DMS114 treated with DMSO at 0.1 percent for 48 hours (cell line): Measurements from ENCODE around the gene PSME2.
A peak's percentile ranks its signal among the peaks of the same experiment; 100 is the strongest.

Experiments used
- DNase-seq: peaks from one replicate; lab custom pipeline; 2025; ENCODE audit not compliant: unreplicated experiment; lab: John Stamatoyannopoulos, UW

The PSME2 gene

GRCh38 chr14:24095271-24096068, 50.9 kb downstream of the PSME2 start:
- no peak for DNase-seq

- DNase-seq = no peak
These were observed 51.6 kb downstream of the PSME2 start for GRCh38 chr14:24094841-24095270.

DNA sequence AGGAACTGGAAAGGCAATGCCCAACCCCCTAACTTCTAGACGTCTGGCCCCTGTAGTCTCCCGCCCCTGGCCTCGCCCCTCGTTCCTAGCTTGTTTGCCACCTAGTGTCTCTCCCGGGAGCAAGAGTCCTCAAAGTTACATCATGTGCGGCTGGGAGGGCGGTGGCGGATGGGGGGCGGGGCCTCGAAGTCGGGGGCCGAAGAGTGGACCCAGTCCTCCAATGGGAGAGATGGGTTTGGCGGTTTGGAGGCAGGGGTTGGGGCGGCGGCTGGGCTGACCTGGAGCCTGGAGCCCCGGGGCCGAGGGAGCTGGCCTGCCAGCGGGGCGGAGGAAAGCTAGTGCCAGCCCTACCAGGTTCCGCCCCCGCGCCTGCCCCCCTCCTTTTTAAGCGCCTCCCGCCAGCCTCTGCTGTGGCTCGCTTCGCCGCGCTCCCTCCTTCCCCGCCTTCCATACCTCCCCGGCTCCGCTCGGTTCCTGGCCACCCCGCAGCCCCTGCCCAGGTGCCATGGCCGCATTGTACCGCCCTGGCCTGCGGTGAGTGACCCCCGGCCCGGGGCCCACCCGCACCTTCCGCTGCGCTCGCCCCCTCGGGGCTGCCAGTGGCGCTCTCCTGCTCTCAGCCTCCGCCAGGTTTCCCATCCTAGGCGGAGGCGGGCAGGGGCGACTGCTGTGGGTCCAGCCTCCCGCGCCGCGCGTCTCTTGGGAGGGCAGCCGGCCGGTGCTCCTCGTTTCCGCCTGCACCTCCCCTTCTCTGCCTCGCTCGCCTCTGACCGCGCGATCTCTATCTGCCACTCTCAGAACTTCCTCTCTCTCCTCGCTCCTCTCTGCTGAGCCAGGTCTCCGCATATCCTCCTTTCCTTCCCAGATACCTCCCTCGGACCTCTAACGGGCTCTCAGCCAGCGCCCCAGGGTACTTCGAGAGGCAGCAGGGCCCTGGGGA, 52.2 kb downstream of the PSME2 start, which contains the start of gene PCK2:
TSS of gene PCK2 (plus strand) at position 411 of the 940 bp plus-strand sequence. CDS start at position 506, 95 bp downstream.
- peak; percentile 38 for DNase-seq
